ENCODE results near the gene IFIT1.
"Not testable (repeated sequence)": the region's sequence is repeated elsewhere in the genome, so short reads cannot be mapped to it uniquely, and the experiment has no call there.

The IFIT1 gene

DNA sequence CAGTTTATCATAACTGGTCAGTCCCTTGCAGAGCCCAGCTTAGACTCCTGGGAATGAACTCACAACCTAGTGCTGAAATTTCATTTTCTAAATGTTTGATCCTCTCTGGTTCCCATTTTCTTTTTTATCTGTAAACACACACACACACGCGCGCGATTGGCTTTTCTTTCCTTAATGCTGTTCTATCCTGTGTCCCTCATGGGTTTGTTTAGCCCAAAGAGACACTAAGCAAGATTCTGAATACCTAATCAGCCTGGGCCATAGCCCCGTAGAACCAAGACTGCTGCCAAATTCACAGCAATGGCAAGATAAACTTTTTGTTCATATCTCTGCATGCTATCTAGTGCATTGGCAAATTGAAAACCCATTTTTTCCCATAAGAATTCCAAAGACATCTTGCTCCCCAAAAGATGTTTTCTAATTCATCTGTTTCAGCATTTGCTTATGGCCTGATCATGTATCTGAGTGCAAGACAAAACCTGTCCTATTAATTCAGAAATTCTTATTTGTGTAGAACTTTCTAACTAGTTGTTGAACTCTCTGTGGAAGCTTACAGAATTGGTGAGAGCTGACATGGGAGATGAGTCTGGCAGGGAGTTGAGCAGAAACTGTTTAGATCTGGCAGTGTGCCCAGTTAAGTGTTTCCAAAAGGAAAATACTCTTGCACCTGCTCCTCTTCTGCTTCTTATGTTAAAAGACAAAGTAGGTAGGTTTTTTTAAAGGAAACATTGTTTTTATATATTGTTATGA, 1.8 kb upstream of the IFIT1 start:
- in situ Hi-C loops (cut with MboI; ENCODE audit: low pct_unique_long_range_greater_than_20kb, low sequenced_read_pairs), result no loop called here
- DNase-seq, result no peak

DNA sequence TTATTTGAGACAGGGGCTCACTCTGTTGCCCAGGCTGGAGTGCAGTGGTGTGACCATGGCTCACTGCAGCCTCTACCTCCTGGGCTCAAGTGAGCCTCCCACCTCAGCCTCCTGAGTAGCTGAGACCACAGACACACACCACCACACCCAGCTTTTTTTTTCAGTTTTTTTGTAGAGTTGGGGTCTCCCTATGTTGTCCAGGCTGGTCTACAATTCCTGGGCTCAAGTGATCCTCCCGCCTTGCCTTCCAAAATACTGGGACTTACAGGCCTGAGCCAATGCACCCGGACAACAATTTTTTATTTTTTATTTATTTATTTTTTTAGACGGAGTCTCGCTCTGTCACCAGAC, 1.2 kb upstream of the IFIT1 start:
- in situ Hi-C loops (cut with MboI; ENCODE audit: low pct_unique_long_range_greater_than_20kb, low sequenced_read_pairs); DNase-seq: not testable (repeated sequence)

DNA sequence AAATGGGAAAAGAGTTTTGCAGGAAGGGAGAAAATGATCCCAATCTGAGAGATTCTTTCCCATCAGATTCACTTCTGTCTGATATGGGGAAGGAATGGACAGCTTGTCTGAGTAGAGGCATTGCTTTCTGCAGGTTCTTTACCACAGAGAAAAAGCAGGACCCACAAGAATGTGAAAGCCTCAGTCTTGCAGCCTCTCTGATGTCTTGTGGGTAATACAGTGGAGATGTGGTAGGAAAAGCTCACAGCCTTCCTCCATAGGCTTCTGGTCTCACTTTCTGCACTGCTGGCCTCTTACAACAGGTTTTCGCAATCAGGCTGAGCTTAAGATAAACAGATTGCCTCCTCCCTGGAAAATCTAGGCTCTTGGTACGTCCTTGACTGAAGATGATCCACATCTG, 551 bp downstream of the IFIT1 start:
- in situ Hi-C loops (cut with MboI; ENCODE audit: low pct_unique_long_range_greater_than_20kb, low sequenced_read_pairs), result no loop called here
- peak; percentile 59 for DNase-seq

DNA sequence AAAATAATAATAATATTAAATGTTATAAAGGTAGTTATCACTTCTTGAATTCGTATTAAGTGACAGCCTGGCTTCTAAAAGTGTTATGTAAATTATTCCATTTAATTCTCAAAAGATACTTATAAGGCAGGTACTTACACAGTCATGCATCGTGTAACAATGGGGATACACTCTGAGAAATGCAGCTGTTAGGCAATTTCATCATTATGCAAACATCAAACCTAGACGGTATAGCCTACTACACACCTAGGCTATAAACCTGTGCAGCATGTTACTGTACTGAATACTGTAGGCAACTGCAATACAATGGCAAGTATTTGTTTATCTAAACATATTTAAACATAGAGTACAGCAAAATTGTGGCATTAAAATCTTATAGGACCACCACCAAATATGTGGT, 1.5 kb downstream of the IFIT1 start:
- DNase-seq, result no peak
- in situ Hi-C loops (cut with MboI; ENCODE audit: low pct_unique_long_range_greater_than_20kb, low sequenced_read_pairs), result no loop called here

GRCh38 chr10:89395141-89395540, 2.7 kb downstream of the IFIT1 start:
- in situ Hi-C loops (cut with MboI; ENCODE audit: low pct_unique_long_range_greater_than_20kb, low sequenced_read_pairs), result no loop called here
- no peak for DNase-seq

GRCh38 chr10:89398003-89398749, 5.8 kb downstream of the IFIT1 start:
- in situ Hi-C loops (cut with MboI; ENCODE audit: low pct_unique_long_range_greater_than_20kb, low sequenced_read_pairs), result no loop called here
- no peak for DNase-seq

DNA sequence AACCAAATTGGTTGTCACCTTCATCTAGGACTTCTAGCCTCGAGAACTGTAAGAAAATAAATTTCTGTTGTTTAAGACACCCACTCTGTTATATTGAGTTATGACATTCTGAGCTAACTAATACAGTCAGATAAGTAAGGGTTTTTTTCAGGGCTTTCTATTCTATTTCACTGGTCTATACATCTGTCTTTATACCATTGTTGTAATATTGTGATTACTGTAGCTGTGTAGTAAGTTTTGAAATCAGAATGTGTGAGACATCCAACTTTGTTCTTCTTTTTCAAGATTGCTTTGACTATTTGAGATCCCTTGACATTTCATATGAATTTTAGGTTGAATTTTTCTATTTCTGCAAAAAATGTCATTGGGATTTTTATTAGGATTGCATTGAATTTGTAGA, 7.5 kb downstream of the IFIT1 start:
- in situ Hi-C loops (cut with MboI; ENCODE audit: low pct_unique_long_range_greater_than_20kb, low sequenced_read_pairs), result no loop called here
- no peak for DNase-seq

DNA sequence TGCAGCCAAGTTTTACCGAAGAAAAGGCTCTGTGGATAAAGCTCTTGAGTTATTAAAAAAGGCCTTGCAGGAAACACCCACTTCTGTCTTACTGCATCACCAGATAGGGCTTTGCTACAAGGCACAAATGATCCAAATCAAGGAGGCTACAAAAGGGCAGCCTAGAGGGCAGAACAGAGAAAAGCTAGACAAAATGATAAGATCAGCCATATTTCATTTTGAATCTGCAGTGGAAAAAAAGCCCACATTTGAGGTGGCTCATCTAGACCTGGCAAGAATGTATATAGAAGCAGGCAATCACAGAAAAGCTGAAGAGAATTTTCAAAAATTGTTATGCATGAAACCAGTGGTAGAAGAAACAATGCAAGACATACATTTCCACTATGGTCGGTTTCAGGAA, 10.6 kb downstream of the IFIT1 start:
- in situ Hi-C loops (cut with MboI; ENCODE audit: low pct_unique_long_range_greater_than_20kb, low sequenced_read_pairs), result no loop called here
- no peak for DNase-seq

DNA sequence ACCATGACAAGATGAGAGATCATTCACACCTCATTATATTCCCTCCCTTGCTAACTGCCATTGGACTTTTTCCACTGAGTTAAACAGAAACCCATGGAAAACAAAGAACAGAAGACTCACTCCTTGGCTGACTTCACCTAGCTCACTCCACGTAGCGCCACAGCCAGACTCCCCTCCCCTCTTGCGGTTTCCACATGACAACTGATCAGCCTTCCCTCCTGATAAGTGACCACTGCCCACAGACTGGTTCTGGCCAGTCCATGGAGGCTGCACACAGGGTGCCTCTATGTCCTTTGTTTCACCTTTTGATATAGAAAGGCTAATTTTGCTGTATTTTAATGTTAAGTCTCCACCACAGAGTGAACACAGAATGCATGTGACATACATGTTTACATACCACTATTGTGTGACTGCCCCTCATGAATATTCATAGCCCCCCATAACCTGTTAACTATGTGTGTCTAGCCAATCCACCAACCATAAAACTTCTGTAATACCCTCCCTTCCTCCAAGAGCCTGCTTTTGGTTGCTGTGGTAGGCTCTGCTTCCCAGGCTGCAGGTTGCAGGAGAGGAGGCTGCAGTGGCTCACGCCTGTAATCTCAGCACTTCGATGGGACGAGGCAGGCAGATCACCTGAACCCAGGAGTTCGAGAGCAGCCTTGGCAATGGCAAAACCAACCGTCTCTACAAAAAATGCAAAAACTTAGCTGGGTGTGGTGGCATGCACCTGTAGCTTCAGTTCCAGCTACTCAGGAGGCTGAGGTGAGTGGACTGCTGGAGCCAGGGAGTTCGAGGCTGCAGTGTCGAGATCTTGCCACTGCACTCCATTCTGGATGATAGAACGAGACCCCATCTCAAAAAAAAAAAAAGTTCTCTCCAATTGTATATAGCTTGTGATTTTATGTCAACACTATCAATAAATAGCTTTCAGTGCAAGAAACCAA, 12.0 kb downstream of the IFIT1 start:
- DNase-seq, result no peak
- in situ Hi-C loops (cut with MboI; ENCODE audit: low pct_unique_long_range_greater_than_20kb, low sequenced_read_pairs), result no loop called here

DNA sequence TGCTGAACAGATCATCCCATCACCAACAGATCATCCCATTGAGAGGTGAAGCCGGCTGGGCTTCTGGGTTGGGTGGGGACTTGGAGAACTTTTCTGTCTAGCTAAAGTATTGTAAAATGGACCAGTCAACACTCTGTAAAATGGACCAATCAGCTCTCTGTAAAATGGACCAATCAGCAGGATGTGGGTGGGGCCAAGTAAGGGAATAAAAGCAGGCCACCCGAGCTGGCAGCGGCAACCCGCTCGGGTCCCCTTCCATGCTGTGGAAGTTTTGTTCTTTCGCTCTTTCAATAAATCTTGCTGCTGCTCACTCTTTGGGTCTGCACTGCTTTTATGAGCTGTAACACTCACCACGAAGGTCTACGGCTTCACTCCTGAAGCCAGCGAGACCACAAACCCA, 13.8 kb downstream of the IFIT1 start:
- DNase-seq, result not testable (repeated sequence)

GRCh38 chr10:89407792-89408191, 15.4 kb downstream of the IFIT1 start:
- DNase-seq; in situ Hi-C loops (cut with MboI; ENCODE audit: low pct_unique_long_range_greater_than_20kb, low sequenced_read_pairs): not testable (repeated sequence)

More for the DNA sequence above, 13.8 kb downstream of the IFIT1 start:
- in situ Hi-C loops (cut with MboI; ENCODE audit: low pct_unique_long_range_greater_than_20kb, low sequenced_read_pairs), result not testable (repeated sequence)

GRCh38 chr10:89409282-89409681, 16.9 kb downstream of the IFIT1 start:
- DNase-seq; in situ Hi-C loops (cut with MboI; ENCODE audit: low pct_unique_long_range_greater_than_20kb, low sequenced_read_pairs): not testable (repeated sequence)

GRCh38 chr10:89410551-89410950, 18.1 kb downstream of the IFIT1 start:
- DNase-seq; in situ Hi-C loops (cut with MboI; ENCODE audit: low pct_unique_long_range_greater_than_20kb, low sequenced_read_pairs): not testable (repeated sequence)

- in situ Hi-C loops (cut with MboI; ENCODE audit: low pct_unique_long_range_greater_than_20kb, low sequenced_read_pairs); DNase-seq: not testable (repeated sequence)
Measured at GRCh38 chr10:89411135-89411534, 18.7 kb downstream of the IFIT1 start.

- in situ Hi-C loops (cut with MboI; ENCODE audit: low pct_unique_long_range_greater_than_20kb, low sequenced_read_pairs); DNase-seq: not testable (repeated sequence)
Measured at GRCh38 chr10:89412276-89412675, 19.9 kb downstream of the IFIT1 start.

DNA sequence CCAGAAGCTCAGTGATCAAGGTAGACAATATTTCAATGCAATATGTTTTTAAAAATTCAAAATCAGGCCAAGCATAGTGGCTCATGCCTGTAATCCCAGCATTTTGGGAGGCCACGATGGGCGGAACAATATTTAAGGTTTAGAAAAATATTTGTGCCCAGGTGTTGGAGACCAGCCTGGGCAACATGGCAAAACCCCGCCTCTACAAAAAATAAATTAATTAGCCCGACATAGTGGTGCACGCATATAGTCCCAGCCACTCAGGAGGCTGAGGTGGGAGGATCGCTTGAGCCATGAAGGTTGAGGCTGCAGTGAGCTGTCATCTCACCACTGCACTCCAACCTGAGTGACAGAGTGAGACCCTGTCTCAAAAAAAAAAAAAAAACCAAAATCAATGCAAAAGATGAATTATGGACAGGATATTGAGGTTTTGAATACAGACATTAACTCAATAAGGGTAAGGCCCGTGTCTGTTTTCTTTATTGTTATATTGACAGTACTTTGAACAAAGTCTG, 21.0 kb downstream of the IFIT1 start:
- in situ Hi-C loops (cut with MboI; ENCODE audit: low pct_unique_long_range_greater_than_20kb, low sequenced_read_pairs), result no loop called here
- DNase-seq, result no peak

DNA sequence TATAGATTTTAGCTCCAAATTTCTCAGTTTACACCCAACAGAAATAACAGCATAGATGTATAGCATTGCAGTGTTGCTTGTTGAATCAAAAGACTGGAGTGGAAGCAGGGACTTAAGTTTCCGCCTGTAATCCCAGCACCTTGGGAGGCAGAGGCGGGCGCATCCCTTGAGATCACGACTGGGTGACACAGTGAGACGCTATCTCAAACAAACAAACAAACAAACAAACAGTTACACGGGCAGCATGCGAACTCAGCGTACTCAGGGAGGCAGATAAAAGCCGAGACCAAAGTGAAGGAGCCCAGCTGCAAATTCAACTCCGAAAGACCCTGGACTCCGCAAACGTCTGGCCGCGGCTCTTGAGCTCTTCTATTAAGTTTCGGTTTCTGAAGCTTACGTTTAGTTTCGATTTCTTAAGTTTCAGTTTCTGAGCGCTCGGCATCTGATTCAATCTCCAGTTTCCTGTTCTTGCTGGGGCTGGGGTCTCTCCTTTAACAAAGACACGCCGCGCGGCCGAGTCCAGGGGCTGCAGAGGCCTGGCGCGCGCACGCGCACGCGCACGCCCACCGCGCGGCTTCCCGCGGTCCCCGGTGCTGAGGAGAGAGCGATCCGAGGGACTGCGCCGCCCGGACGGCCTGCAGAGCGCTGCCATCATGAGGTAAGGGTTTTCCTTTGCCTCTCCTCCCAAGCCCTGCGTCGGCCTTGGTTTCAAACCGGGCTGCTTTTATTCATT, 21.9 kb downstream of the IFIT1 start, which contains the start of gene IFIT5:
TSS of gene IFIT5 (plus strand) at position 423 of the 733 bp plus-strand sequence. CDS start at position 654, 231 bp downstream.
- DNase-seq, result peak; percentile 84
- in situ Hi-C loops (cut with MboI; ENCODE audit: low pct_unique_long_range_greater_than_20kb, low sequenced_read_pairs), result no loop called here
